BJ (cell line): ENCODE measurements around the gene IL17RE. TPM values are rescaled to one million over a fixed set of nuclear protein-coding genes. Genes with fewer than 3 reads are reported as not detected.
"Not testable (repeated sequence)": the region's sequence is repeated elsewhere in the genome, so short reads cannot be mapped to it uniquely, and the experiment has no call there.

ENCODE experiments used
- CTCF ChIA-PET: fragments of 350-600 bp; formaldehyde crosslinking; extraction: SDS; loops from one replicate; lab custom pipeline; 2021; ENCODE audit warnings: antibody characterized with exemption, inconsistent platforms; lab: Yijun Ruan, JAX
- POLR2A ChIA-PET: fragments of 300-600 bp; sonication (Branson Sonifier 250); formaldehyde crosslinking; extraction: SDS; loops from one replicate; lab custom pipeline; 2021; ENCODE audit warnings: antibody characterized with exemption; lab: Charles Lee
- DNase-seq: peaks from one replicate; pipeline ENCODE4 v3.0.0-alpha.2; 2011; ENCODE audit warnings: low read depth
- H3K27me3 ChIP-seq: 2 replicates; pipeline ENCODE4 v1.6.0; 2011; ENCODE audit warnings: low read length; ENCODE audit not compliant: control insufficient read depth, insufficient read depth
- H3K36me3 ChIP-seq: 2 replicates; pipeline ENCODE4 v1.5.1; 2011; ENCODE audit warnings: low read length; ENCODE audit not compliant: control insufficient read depth, insufficient read depth
- H3K4me3 ChIP-seq: 2 replicates; pipeline ENCODE4 v1.5.1; 2011; ENCODE audit warnings: low read depth, mild to moderate bottlenecking, control low read depth, low read length
- CTCF ChIP-seq: IDR thresholded peaks from 2 replicates; pipeline ENCODE4 v1.5.1; 2011; ENCODE audit warnings: low read depth, mild to moderate bottlenecking, control low read depth, inconsistent platforms, low read length, moderate library complexity; ENCODE audit not compliant: insufficient read depth
- polyA minus RNA-seq: library from RNA; depleted of rRNA, polyadenylated mRNA; stranded (reverse); fragments of >200 nt; gene quantifications from 2 replicates; pipeline ENCODE4 v1.2.3, GENCODE V29; 2011; rRNA and poly(A)+ RNA removed
- polyA plus RNA-seq: library from polyadenylated mRNA; depleted of rRNA; stranded (reverse); fragments of >200 nt; gene quantifications from 2 replicates; pipeline ENCODE4 v1.2.3, GENCODE V29; 2011; rRNA removed

Gene IL17RE
- 2.2 and 4.0 TPM in 2 replicates for polyA plus RNA-seq
- 2.5 and 4.8 TPM in 2 replicates for polyA minus RNA-seq

DNA sequence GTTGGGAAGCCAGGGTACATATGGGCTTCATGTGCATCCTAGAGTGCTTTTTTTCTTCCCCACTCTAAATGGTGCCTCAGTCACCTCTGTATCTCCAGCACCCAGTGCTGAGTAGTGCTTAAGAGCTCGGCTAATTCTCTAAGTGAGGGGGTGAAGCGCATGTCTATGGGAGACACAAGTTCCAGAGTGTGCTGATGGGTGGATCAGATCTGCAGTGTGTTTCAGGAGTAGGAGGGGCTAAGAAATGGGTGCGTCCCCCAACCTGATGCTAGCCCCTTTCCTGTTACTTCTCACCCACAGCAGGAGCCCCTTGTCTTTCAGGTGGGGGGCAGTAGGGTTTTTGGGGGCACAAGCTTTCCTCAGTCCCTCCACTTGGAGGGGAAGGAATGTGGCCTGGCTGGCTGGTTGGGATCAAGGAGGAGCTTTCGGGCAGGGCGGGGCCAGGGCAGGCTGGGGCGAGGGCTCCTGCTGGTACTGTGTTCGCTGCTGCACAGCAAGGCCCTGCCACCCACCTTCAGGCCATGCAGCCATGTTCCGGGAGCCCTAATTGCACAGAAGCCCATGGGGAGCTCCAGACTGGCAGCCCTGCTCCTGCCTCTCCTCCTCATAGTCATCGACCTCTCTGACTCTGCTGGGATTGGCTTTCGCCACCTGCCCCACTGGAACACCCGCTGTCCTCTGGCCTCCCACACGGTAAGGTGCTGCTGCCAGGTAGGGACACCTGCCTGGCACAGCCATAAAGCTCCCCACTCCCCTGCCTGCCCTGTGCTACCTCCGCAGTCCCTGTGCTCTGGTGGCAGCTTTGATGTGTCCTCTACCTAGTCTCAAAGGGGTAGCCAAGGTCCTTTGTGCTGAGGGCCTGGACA, at the start of gene IL17RE:
Gene IL17RE, plus strand, starts transcription at position 477 of the 866 bp plus-strand sequence. Its CDS starts 85 bp downstream, at position 562.
- no peak for TF ChIP-seq CTCF
- DNase-seq: no peak
- Histone ChIP-seq H3K36me3 (peaks cover 3% of the 10 kb centered on the region; the same call in 1 of the 2 replicates), H3K27me3 (no peaks in the 10 kb centered on the region), H3K4me3 (peak within 1 kb of the TSS; percentile 13)
- ChIA-PET CTCF (interaction anchor here (1.1 to 3.3 kb wide), 5 partner anchors 9 to 14 kb away, joined by 3 to 12 read pairs (median 5); no protein-coding TSS in a partner anchor), POLR2A (interaction anchor here (0.5 to 1.1 kb wide), 2 partner anchors 8 to 416 kb away, joined by 3 to 18 read pairs; no protein-coding TSS in a partner anchor)

DNA sequence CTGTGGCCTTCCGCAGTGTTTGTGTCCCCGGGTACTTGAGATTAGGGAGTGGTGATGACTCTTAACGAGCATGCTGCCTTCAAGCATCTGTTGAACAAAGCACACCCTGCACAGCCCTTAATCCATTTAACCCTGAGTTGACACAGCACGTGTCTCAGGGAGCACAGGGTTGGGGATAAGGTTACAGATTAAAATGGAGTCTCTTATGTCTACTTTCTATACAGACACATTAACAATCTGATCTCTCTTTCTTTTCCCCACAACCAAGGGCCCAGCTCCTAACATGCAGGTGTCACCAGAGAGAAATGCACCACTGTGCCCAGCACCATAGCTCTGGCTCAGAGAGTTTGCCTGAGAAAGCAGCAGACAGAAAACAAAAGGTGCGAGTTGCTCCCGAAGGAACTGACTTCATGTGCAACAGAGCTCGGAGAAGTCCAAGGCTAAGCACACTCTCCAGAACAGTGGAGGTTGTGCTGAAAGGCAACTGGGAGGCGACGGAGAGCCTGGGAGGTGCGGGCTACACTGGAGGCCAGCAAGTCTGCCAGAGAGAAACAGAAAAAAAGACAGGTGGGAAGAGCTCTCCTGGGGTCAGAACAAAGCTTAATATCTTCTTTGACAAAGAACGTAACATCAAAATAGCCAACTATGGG, 48.2 kb upstream of the IL17RE start:
- ChIA-PET CTCF (interaction anchor here (1.3 kb wide), 1 partner anchor 12 kb away, joined by 3 read pairs; no protein-coding TSS in a partner anchor), POLR2A (interaction anchor here (0.6 kb wide), 1 partner anchor 16 kb away, joined by 17 read pairs; no protein-coding TSS in a partner anchor)
- H3K4me3 ChIP-seq, H3K36me3 ChIP-seq, DNase-seq, H3K27me3 ChIP-seq: not testable (repeated sequence)

DNA sequence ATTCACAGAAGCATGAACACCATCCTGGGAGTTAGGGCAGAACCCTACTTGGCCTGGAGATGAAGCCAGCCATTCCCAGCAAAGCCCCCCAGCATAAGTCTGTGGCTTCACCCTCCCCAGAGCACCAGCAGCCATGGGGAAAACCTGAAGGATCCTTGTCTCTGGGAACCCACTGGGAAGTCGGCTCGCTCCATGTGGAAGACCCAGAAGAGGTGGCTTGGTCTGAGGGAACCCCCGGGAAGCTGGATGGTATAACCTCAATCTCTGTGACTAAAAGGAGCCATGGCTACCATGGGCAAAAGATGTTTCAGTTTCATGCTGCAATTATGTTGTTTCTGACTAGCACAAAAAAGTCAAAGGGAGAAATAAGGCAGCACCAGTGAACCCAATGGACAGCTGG, 47.1 kb upstream of the IL17RE start:
- H3K36me3 ChIP-seq: no peaks in the 10 kb centered on the region
- ChIA-PET POLR2A (interaction anchor here (0.6 kb wide), 1 partner anchor 12 kb away, joined by 4 read pairs; the partner anchor contains the start of gene RPUSD3), CTCF (interaction anchor here (0.9 to 1.3 kb wide), 2 partner anchors 10 to 91 kb away, joined by 3 read pairs; no protein-coding TSS in a partner anchor)
- DNase-seq: no peak
- peaks cover 5% of the 10 kb centered on the region; the same call in 1 of the 2 replicates for H3K27me3 ChIP-seq
- TF ChIP-seq CTCF: no peak
- no peak overlapping the region for H3K4me3 ChIP-seq

GRCh38 chr3:9859530-9860025, 43.1 kb upstream of the IL17RE start:
- POLR2A ChIA-PET: no interaction called here
- H3K4me3 ChIP-seq: no peak overlapping the region
- H3K27me3 ChIP-seq: 0 out of 2 replicates have a peak, but pooled peaks cover 2% of the 10 kb centered on the region
- no peaks in the 10 kb centered on the region for H3K36me3 ChIP-seq
- CTCF ChIA-PET: no interaction called here
- TF ChIP-seq CTCF: no peak
- no peak for DNase-seq

- no peaks in the 10 kb centered on the region for H3K36me3 ChIP-seq
- H3K4me3 ChIP-seq: no peak overlapping the region
- POLR2A ChIA-PET: no interaction called here
- CTCF ChIA-PET: interaction anchor here (1.3 kb wide), 1 partner anchor 33 kb away, joined by 4 read pairs; no protein-coding TSS in a partner anchor
- TF ChIP-seq CTCF: no peak
- no peaks in the 10 kb centered on the region for H3K27me3 ChIP-seq
- no peak for DNase-seq
These were observed 41.4 kb upstream of the IL17RE start for GRCh38 chr3:9861201-9861600.
